Measurements from ENCODE around the gene RAB30. TPM values are rescaled to one million over a fixed set of nuclear protein-coding genes. Genes with fewer than 3 reads are reported as not detected.

Gene RAB30
- total RNA-seq, 4 donors from 2014 or later, result 18.7 to 36.6 (median 27.5) TPM

GRCh38 chr11:83116015-83116641, 44.4 kb upstream of the RAB30 start:
- no peaks in the 10 kb centered on the region for H3K9me3 ChIP-seq
- WGBS, 2 donors (ENCODE audit: low coverage in 1 of 2), result 70 to 80% methylated on average over 1 of the region's 3 CpGs
- no peaks in the 10 kb centered on the region for H3K27me3 ChIP-seq
- H3K4me3 ChIP-seq, result no peak overlapping the region
- H3K4me1 ChIP-seq, result peaks cover 0 to 27% (median 0%) of the 10 kb centered on the region in 3 donors
- no peaks in the 10 kb centered on the region for H3K36me3 ChIP-seq
- ATAC-seq, result no peak
- H3K27ac ChIP-seq, result no peak overlapping the region
- no peak for TF ChIP-seq CTCF (IDR thresholded peaks at IDR 0.05)
- no peak for TF ChIP-seq POLR2AphosphoS5 (IDR thresholded peaks at IDR 0.05)
- no peak for TF ChIP-seq EP300 (IDR thresholded peaks at IDR 0.05)
- no peak for TF ChIP-seq POLR2A (IDR thresholded peaks at IDR 0.05)

- no peak for TF ChIP-seq POLR2A (IDR thresholded peaks at IDR 0.05)
- no peak for TF ChIP-seq EP300 (IDR thresholded peaks at IDR 0.05)
- no peak for TF ChIP-seq POLR2AphosphoS5 (IDR thresholded peaks at IDR 0.05)
- no peak for TF ChIP-seq CTCF (IDR thresholded peaks at IDR 0.05)
- peak; percentile 53 for ATAC-seq
- Histone ChIP-seq H3K9me3 (no peaks in the 10 kb centered on the region), H3K4me1 (peaks cover 0 to 27% (median 0%) of the 10 kb centered on the region in 3 donors), H3K4me3 (no peak overlapping the region), H3K27me3 (no peaks in the 10 kb centered on the region), H3K27ac (no peak overlapping the region), H3K36me3 (no peaks in the 10 kb centered on the region)
- WGBS, 2 donors (ENCODE audit: low coverage in 1 of 2), result 0 to 28% methylated on average over 3 to 5 of the region's 5 CpGs
Observed at GRCh38 chr11:83115551-83115950, 43.9 kb upstream of the RAB30 start.

- 71% methylated on average over 3 of the region's 3 CpGs for whole genome bisulfite sequencing, 2 donors (ENCODE audit: low coverage in 1 of 2)
- Histone ChIP-seq H3K36me3 (no peaks in the 10 kb centered on the region), H3K9me3 (no peaks in the 10 kb centered on the region), H3K27me3 (no peaks in the 10 kb centered on the region), H3K27ac (no peak overlapping the region), H3K4me1 (peaks cover 0 to 27% (median 0%) of the 10 kb centered on the region in 3 donors), H3K4me3 (no peak overlapping the region)
- ATAC-seq, result no peak
- TF ChIP-seq POLR2AphosphoS5 (IDR thresholded peaks at IDR 0.05) (no peak), CTCF (IDR thresholded peaks at IDR 0.05) (no peak), POLR2A (IDR thresholded peaks at IDR 0.05) (no peak), EP300 (IDR thresholded peaks at IDR 0.05) (no peak)
Observed at GRCh38 chr11:83115026-83115425, 43.3 kb upstream of the RAB30 start.

- no peak overlapping the region for H3K4me3 ChIP-seq
- no peak overlapping the region for H3K27ac ChIP-seq
- no peak for ATAC-seq
- no peaks in the 10 kb centered on the region for H3K36me3 ChIP-seq
- WGBS, 2 donors (ENCODE audit: low coverage in 1 of 2), result 44 to 54% methylated on average over 2 of the region's 2 CpGs
- H3K9me3 ChIP-seq, result no peaks in the 10 kb centered on the region
- H3K27me3 ChIP-seq, result no peaks in the 10 kb centered on the region
- TF ChIP-seq CTCF (IDR thresholded peaks at IDR 0.05) (no peak), POLR2A (IDR thresholded peaks at IDR 0.05) (no peak), EP300 (IDR thresholded peaks at IDR 0.05) (no peak), POLR2AphosphoS5 (IDR thresholded peaks at IDR 0.05) (no peak)
- H3K4me1 ChIP-seq, result peaks cover 0 to 21% (median 0%) of the 10 kb centered on the region in 3 donors
Observed at GRCh38 chr11:83112886-83113285, 41.2 kb upstream of the RAB30 start.

- no peak for ATAC-seq
- Histone ChIP-seq H3K9me3 (no peaks in the 10 kb centered on the region), H3K27ac (no peak overlapping the region), H3K4me1 (no peaks in the 10 kb centered on the region), H3K36me3 (no peaks in the 10 kb centered on the region), H3K4me3 (no peak overlapping the region), H3K27me3 (no peaks in the 10 kb centered on the region)
- TF ChIP-seq POLR2AphosphoS5 (IDR thresholded peaks at IDR 0.05) (no peak), CTCF (IDR thresholded peaks at IDR 0.05) (no peak), EP300 (IDR thresholded peaks at IDR 0.05) (no peak)
- 83 to 100% methylated on average over 1 of the region's 1 CpG for WGBS, 2 donors (ENCODE audit: low coverage in 1 of 2)
Observed at GRCh38 chr11:83105168-83105567, 33.5 kb upstream of the RAB30 start.

All from gastroesophageal sphincter (tissue), 4 donors.